HG03097 (cell line): Measurements from ENCODE around the gene HPSE2.

Source experiments
- ATAC-seq: cut with Tn5 transposase; IDR thresholded peaks from one replicate; pipeline ENCODE4 v1.9.1; 2021; ENCODE audit not compliant: unreplicated experiment, low FRiP score

HPSE2 gene

DNA sequence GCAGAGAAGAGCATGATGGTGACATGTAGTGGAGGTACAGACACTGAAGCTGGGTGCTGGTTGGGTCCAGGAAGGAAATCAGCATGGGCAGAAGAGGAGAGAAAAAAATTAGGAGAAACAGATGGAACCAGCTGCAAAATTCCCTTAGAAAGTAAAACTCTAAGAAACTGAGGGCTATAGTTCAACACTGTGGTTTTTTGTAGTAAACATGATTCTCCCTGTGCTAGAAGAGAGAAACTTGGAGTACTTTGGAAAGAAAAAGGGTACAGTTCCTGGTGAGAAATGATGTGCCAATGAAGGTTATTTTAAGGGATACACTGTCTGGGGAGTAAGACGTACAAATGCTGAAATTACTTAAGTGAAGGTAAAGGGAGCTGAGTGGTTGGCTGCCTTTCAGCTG lies 607.4 kb downstream of the HPSE2 start:
- ATAC-seq = no peak

DNA sequence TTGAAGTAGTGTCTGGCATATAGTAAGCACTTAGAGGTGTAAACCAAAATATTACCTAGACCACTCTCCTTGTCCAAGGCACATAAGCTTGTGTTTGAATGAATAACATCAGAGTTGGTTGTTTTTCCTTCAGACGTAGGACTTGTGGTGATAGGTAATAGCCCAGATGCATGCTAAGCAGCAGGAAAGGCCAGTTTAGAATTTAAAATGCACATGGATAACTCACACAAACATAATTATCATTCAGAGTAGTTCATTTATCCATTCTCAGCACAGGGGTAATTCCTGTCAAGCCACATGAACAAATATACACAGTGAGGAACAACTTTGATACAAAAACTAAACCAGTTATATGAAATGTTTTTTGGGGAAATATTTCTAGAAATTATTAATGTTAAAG lies 607.9 kb downstream of the HPSE2 start:
- ATAC-seq = no peak

DNA sequence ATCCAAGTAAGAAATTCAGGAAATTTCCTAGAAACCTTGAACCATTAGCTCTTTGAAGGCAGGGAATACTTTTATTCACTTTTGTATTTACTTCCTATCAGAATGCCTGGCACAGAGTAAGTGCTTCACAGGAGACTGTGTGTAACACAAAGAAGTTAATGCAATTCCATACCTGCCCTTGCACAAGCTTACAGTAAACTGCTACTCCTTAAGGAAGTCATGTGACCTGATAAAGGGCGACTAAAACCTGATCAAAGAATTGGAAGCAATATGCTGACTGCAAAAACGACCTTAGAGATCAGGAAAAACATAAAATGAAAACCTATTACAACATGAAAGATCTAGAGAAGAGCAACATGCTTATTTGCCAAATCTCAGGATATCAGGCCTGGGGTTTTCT lies 610.7 kb downstream of the HPSE2 start:
- no peak for ATAC-seq

GRCh38 chr10:98623176-98623575 lies 612.5 kb downstream of the HPSE2 start:
- ATAC-seq = no peak

- ATAC-seq = no peak
Observed at GRCh38 chr10:98621630-98622029, 614.0 kb downstream of the HPSE2 start.

DNA sequence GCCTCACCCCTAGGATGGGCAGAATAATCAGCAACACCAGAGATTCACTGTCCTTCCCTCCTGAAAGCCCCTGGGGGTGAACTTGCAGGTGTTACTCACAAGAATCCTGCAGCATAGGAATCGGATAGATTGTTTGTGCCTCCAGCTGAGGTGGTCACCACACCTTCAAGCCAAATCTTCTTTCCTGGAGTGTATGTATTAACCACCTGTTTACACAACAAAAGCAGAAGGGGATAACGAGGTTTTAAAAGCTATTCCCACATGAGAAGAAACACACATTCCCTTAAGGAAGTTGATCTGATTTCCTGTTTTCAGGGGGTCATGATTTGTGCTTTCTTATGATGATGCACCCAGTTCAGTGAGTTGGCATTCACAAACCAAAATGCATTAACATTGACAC lies 615.1 kb downstream of the HPSE2 start:
- ATAC-seq = no peak

GRCh38 chr10:98619446-98619845 lies 616.2 kb downstream of the HPSE2 start:
- no peak for ATAC-seq

- ATAC-seq = no peak
Observed at GRCh38 chr10:98617906-98618520, 617.6 kb downstream of the HPSE2 start.

DNA sequence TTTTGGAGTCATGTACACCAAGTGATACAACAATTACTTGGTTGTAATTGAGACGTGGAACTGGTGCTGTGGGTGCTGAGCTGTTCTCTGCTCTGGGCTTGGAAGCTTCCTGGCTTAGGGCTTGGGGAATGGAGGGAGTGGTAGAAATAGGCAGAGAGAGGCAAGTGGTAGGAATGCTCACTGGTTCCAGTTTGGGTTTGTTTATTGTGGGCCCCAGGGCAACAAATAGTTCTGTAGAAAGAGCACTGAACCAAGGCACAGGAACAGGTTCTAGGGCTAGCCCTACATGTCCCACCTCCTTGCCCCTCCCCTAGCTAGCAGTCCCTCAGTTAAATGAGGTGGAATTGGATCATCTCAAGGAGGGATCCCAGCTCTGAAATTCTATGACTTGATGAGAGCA lies 622.2 kb downstream of the HPSE2 start:
- no peak for ATAC-seq

- no peak for ATAC-seq
Observed at GRCh38 chr10:98611436-98611835, 624.2 kb downstream of the HPSE2 start.

GRCh38 chr10:98610836-98611235 lies 624.8 kb downstream of the HPSE2 start:
- ATAC-seq = no peak

DNA sequence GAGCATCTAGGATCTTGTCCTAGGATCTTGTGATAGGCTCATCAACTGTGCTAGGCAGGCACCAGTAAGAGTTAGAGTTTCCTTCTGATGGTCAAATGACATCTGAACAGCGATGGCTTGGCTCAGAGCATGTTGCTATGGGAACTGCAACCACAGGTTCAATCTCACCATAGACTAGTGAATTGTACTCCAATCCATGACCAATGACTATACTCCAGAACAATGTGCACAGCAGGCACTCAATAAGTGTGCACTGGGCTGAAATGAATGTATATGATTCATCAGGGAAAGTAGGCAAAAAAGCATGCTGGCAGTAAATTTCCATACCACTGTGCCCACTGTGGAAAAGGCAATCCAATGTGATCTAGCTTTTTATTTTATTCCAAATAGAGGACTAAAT lies 625.4 kb downstream of the HPSE2 start:
- ATAC-seq = no peak

- ATAC-seq = no peak
Observed at GRCh38 chr10:98609265-98609664, 626.4 kb downstream of the HPSE2 start.

- no peak for ATAC-seq
Observed at GRCh38 chr10:98608411-98608810, 627.2 kb downstream of the HPSE2 start.

DNA sequence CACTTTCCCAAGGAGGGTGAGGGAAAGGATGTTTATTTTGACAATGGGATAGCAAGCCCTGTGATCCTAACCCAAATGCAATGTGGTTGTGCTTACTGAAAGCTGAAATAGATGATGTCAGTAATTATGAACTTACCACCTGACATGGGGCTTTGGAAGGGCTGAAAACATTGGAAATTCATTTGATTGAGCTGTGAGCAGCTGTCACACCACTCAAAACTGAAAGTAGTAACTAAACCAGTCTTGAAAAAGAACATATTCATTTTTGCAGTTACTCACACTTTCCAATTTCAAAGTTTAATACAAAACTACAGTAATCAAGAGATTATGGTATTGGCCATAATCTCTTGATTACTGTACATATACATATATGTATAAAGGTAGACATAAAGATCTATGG lies 633.4 kb downstream of the HPSE2 start:
- no peak for ATAC-seq

- ATAC-seq = no peak
Observed at GRCh38 chr10:98599032-98599610, 636.5 kb downstream of the HPSE2 start.

DNA sequence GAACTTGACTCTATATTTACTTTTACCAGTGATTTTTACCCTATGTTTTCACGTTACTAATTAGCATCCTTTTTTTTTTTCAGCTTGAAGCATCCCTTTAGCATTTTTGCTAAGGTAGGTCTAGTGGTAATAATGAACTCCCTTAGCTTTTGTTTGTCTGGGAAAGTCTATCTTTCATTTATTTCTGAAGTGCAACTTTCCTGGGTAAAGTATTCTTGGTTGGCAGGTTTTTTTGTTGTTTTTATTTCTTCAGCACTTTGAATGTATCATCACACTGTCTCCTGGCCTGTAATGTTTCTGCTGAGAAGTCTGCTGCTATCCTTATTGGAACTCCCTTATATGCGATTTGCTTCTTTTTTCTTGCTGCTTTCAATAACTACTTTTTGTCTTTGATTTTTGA lies 639.2 kb downstream of the HPSE2 start:
- ATAC-seq = no peak

DNA sequence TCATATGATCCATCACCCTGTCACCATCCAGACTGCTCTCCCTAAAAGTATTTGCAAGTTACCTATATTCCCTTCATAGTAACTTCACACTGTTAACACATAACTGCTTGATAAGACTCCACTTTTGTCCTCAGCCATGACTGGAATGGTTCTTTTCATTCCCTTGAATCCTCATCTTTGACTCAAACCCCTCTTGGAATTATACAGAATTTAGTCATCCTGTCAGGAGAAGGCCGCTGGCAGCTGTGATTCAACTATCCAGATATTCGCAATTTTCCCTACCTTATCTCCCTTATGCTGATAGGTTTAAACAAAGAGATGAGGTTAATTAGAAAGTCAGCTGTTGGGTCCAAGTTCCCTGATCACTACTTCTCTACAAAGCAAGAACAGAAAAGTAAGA lies 646.0 kb downstream of the HPSE2 start:
- no peak for ATAC-seq

DNA sequence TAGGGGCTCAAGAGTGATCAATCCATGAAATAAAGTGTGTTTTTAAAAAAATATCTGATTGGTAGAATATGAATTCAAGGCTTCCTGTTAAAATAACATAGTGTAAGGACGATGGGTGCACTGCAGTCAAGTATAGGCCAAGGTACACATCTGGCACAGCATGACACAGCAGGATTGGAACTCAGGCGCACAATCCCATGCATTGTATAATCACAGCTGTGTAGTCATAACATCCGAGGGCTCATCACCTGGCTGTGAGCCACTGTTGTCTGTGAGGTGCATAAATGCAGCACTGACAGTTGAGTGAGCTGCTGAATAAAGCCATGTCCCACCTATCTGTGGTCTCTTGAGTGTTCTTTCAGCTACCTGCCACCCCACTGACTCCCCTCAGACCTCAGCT lies 646.6 kb downstream of the HPSE2 start:
- ATAC-seq = no peak

DNA sequence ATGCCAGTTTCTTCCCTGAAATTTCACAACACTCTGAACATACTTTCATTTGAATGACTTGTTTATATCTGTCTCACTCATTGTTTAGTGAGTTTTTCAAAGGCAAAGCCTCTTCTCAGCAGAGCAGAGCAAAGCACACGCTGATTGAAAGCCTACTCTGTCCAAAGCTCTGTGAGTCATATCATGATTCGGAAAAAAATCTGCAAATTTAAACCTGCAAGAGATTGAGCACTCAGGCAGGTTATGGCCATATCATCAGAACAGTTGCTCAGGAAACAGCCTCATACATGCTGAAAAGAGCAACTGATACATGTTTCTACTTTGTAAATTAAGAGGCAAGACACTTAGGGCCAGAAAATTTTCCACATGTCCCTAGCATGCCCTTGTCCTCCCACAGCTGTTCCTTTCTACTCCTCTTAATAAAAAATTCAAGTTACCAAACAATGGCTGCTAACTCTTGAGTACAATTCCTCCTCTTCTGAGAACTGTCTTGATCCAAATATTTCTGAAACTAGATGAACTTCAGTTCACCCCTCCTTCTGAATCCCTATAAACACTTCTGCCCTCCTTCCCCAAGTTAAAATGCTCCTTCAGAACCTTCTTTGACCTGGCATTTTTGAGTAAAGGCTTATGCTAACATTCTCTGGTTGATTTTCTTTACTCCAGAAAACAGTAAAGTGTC lies 648.4 kb downstream of the HPSE2 start:
- ATAC-seq = no peak

DNA sequence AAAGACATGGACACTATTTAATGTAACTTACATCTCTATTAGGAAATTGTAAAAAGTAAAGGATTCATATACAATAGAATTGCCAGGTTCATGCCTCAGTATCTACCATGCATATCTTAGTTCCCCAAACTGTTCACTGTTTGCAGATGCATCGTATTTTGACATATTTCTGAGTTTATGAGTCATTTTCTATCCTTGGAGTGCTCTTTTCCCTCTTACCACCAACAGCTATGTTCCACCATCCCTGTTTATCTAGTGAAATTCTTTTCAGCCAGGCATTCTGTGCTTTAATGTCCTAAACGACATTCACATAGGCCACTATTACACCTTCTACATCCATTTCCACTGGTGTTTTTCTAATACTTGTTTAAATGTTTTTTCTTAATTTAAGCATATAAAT lies 649.6 kb downstream of the HPSE2 start:
- no peak for ATAC-seq

GRCh38 chr10:98582363-98582762 lies 653.3 kb downstream of the HPSE2 start:
- no peak for ATAC-seq
